Caco-2 (cell line): ENCODE results near the gene LAMC1. TPM values are rescaled to one million over a fixed set of nuclear protein-coding genes. Genes with fewer than 3 reads are reported as not detected.

Experiments
- BruUV-seq: library from RNA; stranded (reverse); fragments of 400-500 nt; replicated peaks from 2 replicates; lab custom pipeline; 2021; lab: Mats Ljungman, UMichigan
- CTCF ChIA-PET: fragments of 300-600 bp; sonication (Branson Sonifier 250); formaldehyde crosslinking; loops from one replicate; lab custom pipeline; 2022; ENCODE audit warnings: antibody characterized with exemption; lab: Charles Lee
- POLR2A ChIA-PET: fragments of 300-600 bp; sonication (Branson Sonifier 250); formaldehyde crosslinking; loops from one replicate; lab custom pipeline; 2022; ENCODE audit warnings: antibody characterized with exemption; lab: Charles Lee
- DNase-seq, 2 experiments: peaks; one replicate each; pipeline versions ENCODE4 v3.0.0 to v3.0.0-alpha.2; 2020 to 2022
- H3K27me3 ChIP-seq: replicated peaks from 2 replicates; pipeline ENCODE4 v1.6.0; 2011; ENCODE audit warnings: low read length; ENCODE audit not compliant: control insufficient read depth, insufficient read depth
- H3K36me3 ChIP-seq: 2 replicates; pipeline ENCODE4 v1.5.1; 2011; ENCODE audit warnings: low read length; ENCODE audit not compliant: control insufficient read depth, insufficient read depth
- H3K4me1 ChIP-seq: fragments of 250-450 bp; sonication (Bioruptor Pico); 2 replicates; pipeline ENCODE4 v1.5.1; 2020; ENCODE audit warnings: mild to moderate bottlenecking
- H3K4me3 ChIP-seq: 2 replicates; pipeline ENCODE4 v1.5.1; 2011; ENCODE audit warnings: low read depth, mild to moderate bottlenecking, control low read depth, low read length
- H3K9me3 ChIP-seq: fragments of 250-450 bp; sonication (Bioruptor Pico); 2 replicates; pipeline ENCODE4 v1.5.1; 2020; ENCODE audit warnings: mild to moderate bottlenecking, moderate library complexity
- H3K27ac Mint-ChIP-seq: one replicate; pipeline ENCODE4 v1.8.0; 2022; ENCODE audit warnings: mixed read lengths; ENCODE audit not compliant: unreplicated experiment
- H3K27me3 Mint-ChIP-seq: one replicate; pipeline ENCODE4 v1.8.0; 2022; ENCODE audit warnings: mixed read lengths; ENCODE audit not compliant: insufficient read depth, unreplicated experiment
- H3K36me3 Mint-ChIP-seq: one replicate; pipeline ENCODE4 v1.8.0; 2022; ENCODE audit warnings: mild to moderate bottlenecking, mixed read lengths; ENCODE audit not compliant: insufficient read depth, unreplicated experiment
- H3K4me1 Mint-ChIP-seq: one replicate; pipeline ENCODE4 v1.8.0; 2022; ENCODE audit warnings: low read depth, mixed read lengths; ENCODE audit not compliant: unreplicated experiment
- H3K4me3 Mint-ChIP-seq: one replicate; pipeline ENCODE4 v1.8.0; 2022; ENCODE audit warnings: mild to moderate bottlenecking, moderate library complexity, mixed read lengths; ENCODE audit not compliant: unreplicated experiment
- H3K9me3 Mint-ChIP-seq: one replicate; pipeline ENCODE4 v1.8.0; 2022; ENCODE audit warnings: mixed read lengths; ENCODE audit not compliant: unreplicated experiment
- CTCF ChIP-seq, 2 experiments: fragments of 200-600 bp in 1 of 2; IDR thresholded peaks; 1 replicate in 1 of 2; 2 replicates in 1 of 2; pipeline versions ENCODE4 v1.5.1 to v1.8.0; 2011 to 2022; ENCODE audit warnings: antibody characterized with exemption in 1 of 2, control low read depth in 1 of 2, inconsistent platforms in 1 of 2, low read depth in 1 of 2, low read length in 1 of 2, mild to moderate bottlenecking in 1 of 2, moderate library complexity in 1 of 2; ENCODE audit not compliant: insufficient read depth in 1 of 2, severe bottlenecking in 1 of 2, unreplicated experiment in 1 of 2
- intact Hi-C: fragments of 100-400 bp; cut with micrococcal nuclease; formaldehyde crosslinking; loops from one replicate; pipeline ENCODE4 v1.10.0; 2022; ENCODE audit not compliant: unreplicated experiment
- total RNA-seq: library from RNA; stranded (reverse); gene quantifications from 2 replicates; pipeline ENCODE4 v1.2.3, GENCODE V29; 2022

LAMC1 gene
- total RNA-seq, 1 experiment from 2014 or later: 323 TPM

- no peaks in the 10 kb centered on the region for H3K9me3 ChIP-seq
- no peak overlapping the region for H3K4me3 Mint-ChIP-seq
- DNase-seq: no peak
- intact Hi-C loops: no loop called here
- peaks cover 43% of the 10 kb centered on the region for H3K4me1 Mint-ChIP-seq
- no peak for TF ChIP-seq CTCF (IDR thresholded peaks at IDR 0.05; ENCODE audit: insufficient read depth in 1 of 2, low read depth in 1 of 2, low read length in 1 of 2, severe bottlenecking in 1 of 2, unreplicated experiment in 1 of 2)
- no peak overlapping the region for H3K4me3 ChIP-seq
- no peaks in the 10 kb centered on the region for H3K9me3 Mint-ChIP-seq
- no TSS peak for BruUV-seq
- H3K36me3 Mint-ChIP-seq: peaks cover 18% of the 10 kb centered on the region
- no peaks in the 10 kb centered on the region for H3K36me3 ChIP-seq
- ChIA-PET CTCF (no interaction called here), POLR2A (no interaction called here)
- no peaks in the 10 kb centered on the region for H3K27me3 ChIP-seq
- H3K4me1 ChIP-seq: peaks cover 26% of the 10 kb centered on the region
- H3K27me3 Mint-ChIP-seq: no peaks in the 10 kb centered on the region
- no peak overlapping the region for H3K27ac Mint-ChIP-seq
Observed at GRCh38 chr1:183048087-183049085, 25.2 kb downstream of the LAMC1 start.

- no peaks in the 10 kb centered on the region for H3K27me3 ChIP-seq
- Mint-ChIP-seq H3K9me3 (no peaks in the 10 kb centered on the region), H3K27ac (no peak overlapping the region), H3K27me3 (no peaks in the 10 kb centered on the region), H3K4me1 (peaks cover 25% of the 10 kb centered on the region), H3K4me3 (no peak overlapping the region), H3K36me3 (peaks cover 20% of the 10 kb centered on the region)
- CTCF ChIA-PET: no interaction called here
- H3K4me3 ChIP-seq: no peak overlapping the region
- H3K4me1 ChIP-seq: peaks cover 5% of the 10 kb centered on the region; the same call in 1 of the 2 replicates
- no peaks in the 10 kb centered on the region for H3K36me3 ChIP-seq
- intact Hi-C loops: no loop called here
- BruUV-seq: no TSS peak
- no peak for TF ChIP-seq CTCF (IDR thresholded peaks at IDR 0.05; ENCODE audit: insufficient read depth in 1 of 2, low read depth in 1 of 2, low read length in 1 of 2, severe bottlenecking in 1 of 2, unreplicated experiment in 1 of 2)
- DNase-seq: no peak
- no peaks in the 10 kb centered on the region for H3K9me3 ChIP-seq
- POLR2A ChIA-PET: no interaction called here
Observed at GRCh38 chr1:183051546-183051945, 28.3 kb downstream of the LAMC1 start.

- peaks cover 20% of the 10 kb centered on the region for H3K36me3 Mint-ChIP-seq
- no peak overlapping the region for H3K4me3 Mint-ChIP-seq
- H3K4me1 Mint-ChIP-seq: peaks cover 17% of the 10 kb centered on the region
- no peak for DNase-seq
- Histone ChIP-seq H3K4me3 (no peak overlapping the region), H3K9me3 (no peaks in the 10 kb centered on the region), H3K36me3 (no peaks in the 10 kb centered on the region), H3K4me1 (no peaks in the 10 kb centered on the region), H3K27me3 (no peaks in the 10 kb centered on the region)
- ChIA-PET POLR2A (no interaction called here), CTCF (no interaction called here)
- no peaks in the 10 kb centered on the region for H3K27me3 Mint-ChIP-seq
- TF ChIP-seq CTCF (IDR thresholded peaks at IDR 0.05; ENCODE audit: insufficient read depth in 1 of 2, low read depth in 1 of 2, low read length in 1 of 2, severe bottlenecking in 1 of 2, unreplicated experiment in 1 of 2): no peak
- no peaks in the 10 kb centered on the region for H3K9me3 Mint-ChIP-seq
- H3K27ac Mint-ChIP-seq: no peak overlapping the region
- BruUV-seq: no TSS peak
- intact Hi-C loops: no loop called here
Observed at GRCh38 chr1:183052861-183053260, 29.6 kb downstream of the LAMC1 start.
